ENCODE results near the gene PRRT2.

PRRT2 gene

DNA sequence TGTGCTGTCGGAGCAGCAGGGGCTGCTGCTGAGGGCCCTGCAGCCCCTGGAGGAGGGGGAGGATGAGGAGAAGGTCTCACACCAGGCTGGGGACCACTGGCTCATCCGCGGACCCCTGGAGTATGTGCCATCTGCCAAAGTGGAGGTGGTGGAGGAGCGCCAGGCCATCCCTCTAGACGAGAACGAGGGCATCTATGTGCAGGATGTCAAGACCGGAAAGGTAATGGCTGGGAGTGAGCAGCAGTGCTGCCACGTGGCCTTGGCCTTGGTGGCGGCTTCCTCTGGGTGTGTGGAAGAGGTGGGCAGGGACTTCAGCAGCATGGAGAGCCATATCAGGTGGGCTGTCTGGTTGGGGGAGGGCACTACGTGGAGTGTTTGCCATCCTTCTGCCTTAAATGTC, 28.2 kb downstream of the PRRT2 start:
- H3K27me3 ChIP-seq (ENCODE audit: insufficient read depth, low read length) = no peaks in the 10 kb centered on the region
- H3K27ac ChIP-seq (ENCODE audit: low read depth, low read length) = no peak overlapping the region
- WGBS = 90% methylated on average over 10 of the region's 10 CpGs
- H3K4me3 ChIP-seq (ENCODE audit: low read length) = no peak overlapping the region
- no peak overlapping the region for H3K9ac ChIP-seq (ENCODE audit: low read depth, low read length)
- H3K9me3 ChIP-seq (ENCODE audit: insufficient read depth, low read depth, low read length) = no peaks in the 10 kb centered on the region
- H3K4me1 ChIP-seq (ENCODE audit: insufficient read depth, low read length) = no peaks in the 10 kb centered on the region
- no peaks in the 10 kb centered on the region for H3K36me3 ChIP-seq (ENCODE audit: insufficient read depth, low read length)

DNA sequence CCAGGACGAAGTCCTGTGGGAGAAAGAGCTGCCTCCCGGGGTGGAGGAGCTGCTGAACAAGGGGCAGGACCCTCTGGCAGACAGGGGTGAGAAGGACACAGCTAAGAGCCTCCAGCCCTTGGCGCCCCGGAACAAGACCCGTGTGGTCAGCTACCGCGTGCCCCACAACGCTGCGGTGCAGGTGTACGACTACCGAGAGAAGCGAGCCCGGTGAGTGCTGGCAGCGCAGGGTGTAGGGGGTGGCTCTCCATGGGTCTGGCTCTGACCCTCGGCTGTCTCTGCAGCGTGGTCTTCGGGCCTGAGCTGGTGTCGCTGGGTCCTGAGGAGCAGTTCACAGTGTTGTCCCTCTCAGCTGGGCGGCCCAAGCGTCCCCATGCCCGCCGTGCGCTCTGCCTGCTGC, 29.6 kb downstream of the PRRT2 start:
- Histone ChIP-seq H3K27me3 (ENCODE audit: insufficient read depth, low read length) (no peaks in the 10 kb centered on the region), H3K4me1 (ENCODE audit: insufficient read depth, low read length) (no peaks in the 10 kb centered on the region), H3K36me3 (ENCODE audit: insufficient read depth, low read length) (no peaks in the 10 kb centered on the region), H3K27ac (ENCODE audit: low read depth, low read length) (no peak overlapping the region), H3K9me3 (ENCODE audit: insufficient read depth, low read depth, low read length) (no peaks in the 10 kb centered on the region), H3K4me3 (ENCODE audit: low read length) (no peak overlapping the region), H3K9ac (ENCODE audit: low read depth, low read length) (no peak overlapping the region)
- WGBS = 93% methylated on average over 23 of the region's 23 CpGs

DNA sequence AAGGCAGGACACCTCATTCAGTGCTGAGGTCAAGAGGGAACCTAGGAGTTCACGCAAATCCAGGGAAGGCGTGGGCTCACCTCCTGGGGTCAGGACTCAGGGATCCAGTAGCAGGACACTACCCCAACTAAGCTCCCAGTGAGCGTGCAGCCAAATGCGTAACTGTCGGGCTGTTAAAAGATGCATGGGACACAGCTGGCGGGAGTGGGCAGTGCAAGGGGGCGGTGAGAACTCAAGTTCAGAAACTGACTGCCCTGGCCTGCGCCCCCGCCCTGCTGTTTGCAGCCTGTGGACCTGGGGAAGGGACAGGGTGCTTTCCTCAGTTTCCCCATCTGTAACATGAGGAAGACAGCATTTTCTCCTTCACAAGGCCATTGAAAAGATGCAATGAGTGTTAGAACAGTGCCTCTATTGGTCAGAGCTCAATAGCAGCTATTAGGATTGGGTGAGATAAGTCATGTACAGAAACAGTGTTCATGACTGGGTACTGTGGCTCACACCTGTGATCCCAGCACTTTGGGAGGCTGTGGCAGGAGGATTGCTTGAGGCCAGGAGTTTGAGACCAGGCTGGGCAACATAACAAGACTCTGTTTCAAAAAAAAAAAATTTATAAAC, 30.8 kb downstream of the PRRT2 start:
- no peak overlapping the region for H3K4me3 ChIP-seq (ENCODE audit: low read length)
- no peak overlapping the region for H3K9ac ChIP-seq (ENCODE audit: low read depth, low read length)

DNA sequence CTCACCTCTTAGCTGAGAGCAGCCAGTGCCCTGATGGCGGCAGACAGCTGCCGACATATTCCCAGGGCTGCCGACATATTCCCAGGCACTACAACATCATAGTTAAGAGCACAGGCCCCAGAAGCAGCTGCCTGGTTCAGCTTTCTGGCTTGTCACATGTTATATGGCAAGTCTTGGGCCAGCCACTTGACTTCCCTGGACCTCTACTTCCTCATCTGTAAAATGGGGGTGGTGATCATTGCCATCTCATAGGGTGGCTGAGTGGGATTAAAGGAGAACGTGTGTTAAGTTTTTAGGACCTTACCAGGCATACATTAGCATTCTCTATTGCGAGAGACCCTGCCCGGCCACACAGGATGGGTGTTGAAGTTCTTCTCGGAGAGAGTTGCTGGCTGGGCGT, 31.9 kb downstream of the PRRT2 start:
- Histone ChIP-seq H3K4me1 (ENCODE audit: insufficient read depth, low read length) (no peaks in the 10 kb centered on the region), H3K9me3 (ENCODE audit: insufficient read depth, low read depth, low read length) (no peaks in the 10 kb centered on the region), H3K36me3 (ENCODE audit: insufficient read depth, low read length) (no peaks in the 10 kb centered on the region), H3K9ac (ENCODE audit: low read depth, low read length) (no peak overlapping the region), H3K4me3 (ENCODE audit: low read length) (no peak overlapping the region), H3K27ac (ENCODE audit: low read depth, low read length) (no peak overlapping the region), H3K27me3 (ENCODE audit: insufficient read depth, low read length) (no peaks in the 10 kb centered on the region)
- 92% methylated on average over 8 of the region's 8 CpGs for WGBS

More for the DNA sequence above, 30.8 kb downstream of the PRRT2 start:
- WGBS = 89% methylated on average over 9 of the region's 9 CpGs
- no peaks in the 10 kb centered on the region for H3K36me3 ChIP-seq (ENCODE audit: insufficient read depth, low read length)
- no peak overlapping the region for H3K27ac ChIP-seq (ENCODE audit: low read depth, low read length)
- H3K27me3 ChIP-seq (ENCODE audit: insufficient read depth, low read length) = no peaks in the 10 kb centered on the region
- no peaks in the 10 kb centered on the region for H3K9me3 ChIP-seq (ENCODE audit: insufficient read depth, low read depth, low read length)
- H3K4me1 ChIP-seq (ENCODE audit: insufficient read depth, low read length) = no peaks in the 10 kb centered on the region

DNA sequence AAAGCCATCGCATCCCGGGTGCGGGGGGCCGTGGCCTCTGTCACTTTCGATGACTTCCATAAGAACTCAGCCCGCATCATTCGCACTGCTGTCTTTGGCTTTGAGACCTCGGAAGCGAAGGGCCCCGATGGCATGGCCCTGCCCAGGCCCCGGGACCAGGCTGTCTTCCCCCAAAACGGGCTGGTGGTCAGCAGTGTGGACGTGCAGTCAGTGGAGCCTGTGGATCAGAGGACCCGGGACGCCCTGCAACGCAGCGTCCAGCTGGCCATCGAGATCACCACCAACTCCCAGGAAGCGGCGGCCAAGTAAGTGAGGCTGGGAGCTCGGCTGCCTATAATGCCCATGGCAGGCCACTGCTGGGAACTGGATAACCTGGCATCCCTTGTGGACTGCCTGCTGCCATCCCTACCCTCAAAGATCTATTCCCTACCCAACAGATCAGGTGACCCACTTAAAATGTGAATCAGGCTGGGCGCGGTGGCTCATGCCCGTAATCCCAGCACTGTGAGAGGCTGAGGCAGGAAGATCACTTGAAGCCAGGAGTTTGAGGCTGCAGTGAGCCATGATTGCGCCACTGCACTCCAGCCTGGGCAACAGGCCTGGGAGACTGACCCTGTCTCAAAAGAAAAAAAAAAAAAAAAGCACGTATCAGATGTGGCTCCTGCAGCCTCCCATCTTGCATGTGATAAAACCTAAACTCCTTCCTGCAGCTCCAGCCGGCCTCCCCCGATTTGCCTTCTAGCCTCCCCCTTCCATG, 32.8 kb downstream of the PRRT2 start:
- H3K27ac ChIP-seq (ENCODE audit: low read depth, low read length) = no peak overlapping the region
- no peaks in the 10 kb centered on the region for H3K36me3 ChIP-seq (ENCODE audit: insufficient read depth, low read length)
- H3K27me3 ChIP-seq (ENCODE audit: insufficient read depth, low read length) = no peaks in the 10 kb centered on the region
- H3K9ac ChIP-seq (ENCODE audit: low read depth, low read length) = no peak overlapping the region
- H3K4me1 ChIP-seq (ENCODE audit: insufficient read depth, low read length) = peaks cover 5% of the 10 kb centered on the region
- H3K9me3 ChIP-seq (ENCODE audit: insufficient read depth, low read depth, low read length) = no peaks in the 10 kb centered on the region
- no peak overlapping the region for H3K4me3 ChIP-seq (ENCODE audit: low read length)
- WGBS = 95% methylated on average over 28 of the region's 28 CpGs

DNA sequence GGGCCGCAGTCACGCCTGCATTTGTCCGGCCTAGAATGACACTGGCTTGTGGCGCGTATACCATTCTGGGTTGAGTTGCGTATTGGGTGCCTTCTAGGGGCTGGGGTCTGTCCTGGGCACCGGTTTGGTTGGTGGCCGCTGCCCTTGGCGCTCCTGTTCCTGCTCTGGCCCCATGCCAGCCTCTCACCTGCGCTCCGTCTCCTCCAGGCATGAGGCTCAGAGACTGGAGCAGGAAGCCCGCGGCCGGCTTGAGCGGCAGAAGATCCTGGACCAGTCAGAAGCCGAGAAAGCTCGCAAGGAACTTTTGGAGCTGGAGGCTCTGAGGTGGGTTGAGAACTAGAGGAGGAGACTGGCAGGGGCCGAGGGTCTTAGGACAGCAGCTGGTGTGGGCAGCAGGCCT, 33.7 kb downstream of the PRRT2 start:
- Histone ChIP-seq H3K9ac (ENCODE audit: low read depth, low read length) (no peak overlapping the region), H3K4me1 (ENCODE audit: insufficient read depth, low read length) (peaks cover 5% of the 10 kb centered on the region), H3K9me3 (ENCODE audit: insufficient read depth, low read depth, low read length) (no peaks in the 10 kb centered on the region), H3K36me3 (ENCODE audit: insufficient read depth, low read length) (no peaks in the 10 kb centered on the region), H3K27ac (ENCODE audit: low read depth, low read length) (no peak overlapping the region), H3K27me3 (ENCODE audit: insufficient read depth, low read length) (no peaks in the 10 kb centered on the region), H3K4me3 (ENCODE audit: low read length) (no peak overlapping the region)
- WGBS = 94% methylated on average over 18 of the region's 18 CpGs

DNA sequence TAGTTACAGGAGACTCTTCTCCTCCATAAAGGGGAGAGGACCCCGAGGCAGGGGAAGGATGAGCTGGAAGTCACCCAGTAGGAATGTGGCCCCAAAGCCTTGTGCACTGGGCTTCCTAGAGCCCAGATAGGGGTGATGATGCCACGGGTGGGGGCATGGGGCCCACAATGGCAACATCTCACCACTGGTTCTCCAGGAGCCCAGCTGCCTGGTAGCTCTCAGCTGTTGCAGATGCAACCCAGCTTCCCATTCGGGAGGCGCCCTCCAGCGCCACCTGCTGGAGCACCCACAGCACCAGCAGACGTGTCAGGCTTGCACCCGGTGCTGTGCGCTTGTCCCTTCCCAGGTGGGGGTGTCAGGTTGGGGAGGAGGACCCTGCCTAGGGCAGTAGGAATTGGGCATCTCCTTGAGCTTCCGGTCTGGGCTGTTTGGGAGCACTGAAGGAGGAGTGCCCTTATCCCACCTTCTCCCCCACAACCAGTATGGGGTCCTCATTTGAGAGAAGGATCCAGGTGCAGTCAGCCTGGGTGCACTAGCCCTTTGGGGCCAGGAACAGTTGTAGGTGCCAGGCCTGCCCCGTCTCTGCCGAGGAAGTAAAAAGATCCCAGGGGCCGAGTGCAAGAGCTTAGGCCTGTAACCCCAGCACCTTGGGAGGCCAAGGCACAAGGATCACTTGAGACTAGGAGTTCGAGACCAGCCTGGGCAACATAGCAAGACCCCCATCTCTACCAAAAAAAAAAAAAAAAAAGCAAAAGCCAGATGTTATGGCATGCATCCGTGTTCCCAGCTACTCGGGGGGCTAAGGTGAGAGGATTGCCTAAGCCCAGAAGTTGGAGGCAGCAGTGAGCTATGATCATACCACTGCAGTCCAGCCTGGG, 36.7 kb downstream of the PRRT2 start:
- Histone ChIP-seq H3K4me1 (ENCODE audit: insufficient read depth, low read length) (peaks cover 5% of the 10 kb centered on the region), H3K27me3 (ENCODE audit: insufficient read depth, low read length) (no peaks in the 10 kb centered on the region), H3K27ac (ENCODE audit: low read depth, low read length) (no peak overlapping the region), H3K36me3 (ENCODE audit: insufficient read depth, low read length) (no peaks in the 10 kb centered on the region), H3K4me3 (ENCODE audit: low read length) (no peak overlapping the region), H3K9ac (ENCODE audit: low read depth, low read length) (no peak overlapping the region), H3K9me3 (ENCODE audit: insufficient read depth, low read depth, low read length) (no peaks in the 10 kb centered on the region)
- WGBS = 59% methylated on average over 15 of the region's 15 CpGs

DNA sequence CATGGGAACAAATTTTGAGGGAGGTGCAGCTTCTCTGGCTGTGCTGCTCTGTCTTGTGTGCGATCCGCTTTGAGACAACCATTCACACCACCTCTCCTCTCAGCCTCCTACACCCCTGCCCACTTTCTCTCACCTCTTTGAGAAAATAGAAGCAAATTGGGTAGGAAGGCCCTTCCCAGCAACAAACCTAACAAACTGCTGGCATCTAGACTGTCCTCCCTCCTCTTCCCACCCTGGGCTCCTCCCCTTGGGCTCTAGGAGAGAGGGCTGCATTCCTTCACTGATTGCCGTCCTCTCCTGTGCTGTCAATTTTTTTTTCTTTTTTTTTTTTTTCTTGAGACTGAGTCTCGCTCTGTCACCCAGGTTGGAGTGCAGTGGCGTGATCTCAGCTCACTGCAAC, 37.5 kb downstream of the PRRT2 start:
- no peak overlapping the region for H3K4me3 ChIP-seq (ENCODE audit: low read length)
- H3K36me3 ChIP-seq (ENCODE audit: insufficient read depth, low read length) = no peaks in the 10 kb centered on the region
- 47% methylated on average over 5 of the region's 5 CpGs for WGBS

DNA sequence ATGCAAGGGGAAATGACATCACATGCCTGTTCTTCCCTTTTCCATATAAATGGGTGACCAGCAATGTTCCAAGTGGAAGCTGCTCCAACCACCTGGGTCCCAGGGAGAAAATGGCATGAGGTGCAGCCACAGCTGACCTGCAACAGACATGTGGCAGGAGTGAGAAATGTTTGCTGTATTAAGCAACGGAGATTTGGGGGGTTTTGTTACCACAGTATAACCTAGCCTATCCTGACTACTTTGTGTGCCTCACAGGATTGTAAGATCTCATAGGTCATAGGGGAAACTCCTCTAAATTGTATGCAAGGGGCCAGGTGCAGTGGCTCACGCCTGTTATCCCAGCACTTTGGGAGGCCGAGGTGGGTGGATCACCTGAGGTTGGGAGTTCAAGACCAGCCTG, 39.0 kb downstream of the PRRT2 start:
- WGBS = 98% methylated on average over 3 of the region's 3 CpGs
- H3K9me3 ChIP-seq (ENCODE audit: insufficient read depth, low read depth, low read length) = no peaks in the 10 kb centered on the region

More for the DNA sequence above, 37.5 kb downstream of the PRRT2 start:
- H3K9ac ChIP-seq (ENCODE audit: low read depth, low read length) = peak overlapping the region; percentile 30; the same call in 1 of the 2 replicates
- H3K27me3 ChIP-seq (ENCODE audit: insufficient read depth, low read length) = no peaks in the 10 kb centered on the region
- no peak overlapping the region for H3K27ac ChIP-seq (ENCODE audit: low read depth, low read length)
- peaks cover 5% of the 10 kb centered on the region for H3K4me1 ChIP-seq (ENCODE audit: insufficient read depth, low read length)
- H3K9me3 ChIP-seq (ENCODE audit: insufficient read depth, low read depth, low read length) = no peaks in the 10 kb centered on the region

DNA sequence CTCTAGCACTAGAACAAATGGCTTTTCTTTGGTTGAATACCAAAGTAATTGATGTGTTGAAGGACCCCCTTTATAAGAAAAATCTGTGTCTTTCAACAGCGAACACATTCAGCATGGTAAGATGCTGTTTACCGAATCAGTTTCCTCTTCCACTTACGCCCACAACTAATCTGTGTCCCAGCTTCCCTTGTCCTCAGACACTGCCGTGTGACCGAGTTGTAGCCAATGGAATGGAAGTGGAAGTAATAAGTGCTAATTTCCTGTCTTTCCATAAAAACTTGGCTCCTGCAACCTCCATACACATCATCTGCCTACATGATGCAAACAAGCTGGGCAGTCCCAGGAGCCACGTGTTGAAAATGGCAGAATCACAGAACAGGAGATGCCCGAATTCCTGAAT, 40.7 kb downstream of the PRRT2 start:
- no peaks in the 10 kb centered on the region for H3K27me3 ChIP-seq (ENCODE audit: insufficient read depth, low read length)
- no peak overlapping the region for H3K4me3 ChIP-seq (ENCODE audit: low read length)
- peaks cover 5% of the 10 kb centered on the region for H3K4me1 ChIP-seq (ENCODE audit: insufficient read depth, low read length)
- H3K27ac ChIP-seq (ENCODE audit: low read depth, low read length) = no peak overlapping the region
- no peak overlapping the region for H3K9ac ChIP-seq (ENCODE audit: low read depth, low read length)
- no peaks in the 10 kb centered on the region for H3K36me3 ChIP-seq (ENCODE audit: insufficient read depth, low read length)
- H3K9me3 ChIP-seq (ENCODE audit: insufficient read depth, low read depth, low read length) = no peaks in the 10 kb centered on the region
- 85% methylated on average over 5 of the region's 7 CpGs for WGBS

More for the DNA sequence above, 39.0 kb downstream of the PRRT2 start:
- H3K36me3 ChIP-seq (ENCODE audit: insufficient read depth, low read length) = no peaks in the 10 kb centered on the region
- H3K4me1 ChIP-seq (ENCODE audit: insufficient read depth, low read length) = peaks cover 5% of the 10 kb centered on the region
- H3K9ac ChIP-seq (ENCODE audit: low read depth, low read length) = no peak overlapping the region
- H3K27ac ChIP-seq (ENCODE audit: low read depth, low read length) = no peak overlapping the region
- H3K4me3 ChIP-seq (ENCODE audit: low read length) = no peak overlapping the region
- H3K27me3 ChIP-seq (ENCODE audit: insufficient read depth, low read length) = no peaks in the 10 kb centered on the region

DNA sequence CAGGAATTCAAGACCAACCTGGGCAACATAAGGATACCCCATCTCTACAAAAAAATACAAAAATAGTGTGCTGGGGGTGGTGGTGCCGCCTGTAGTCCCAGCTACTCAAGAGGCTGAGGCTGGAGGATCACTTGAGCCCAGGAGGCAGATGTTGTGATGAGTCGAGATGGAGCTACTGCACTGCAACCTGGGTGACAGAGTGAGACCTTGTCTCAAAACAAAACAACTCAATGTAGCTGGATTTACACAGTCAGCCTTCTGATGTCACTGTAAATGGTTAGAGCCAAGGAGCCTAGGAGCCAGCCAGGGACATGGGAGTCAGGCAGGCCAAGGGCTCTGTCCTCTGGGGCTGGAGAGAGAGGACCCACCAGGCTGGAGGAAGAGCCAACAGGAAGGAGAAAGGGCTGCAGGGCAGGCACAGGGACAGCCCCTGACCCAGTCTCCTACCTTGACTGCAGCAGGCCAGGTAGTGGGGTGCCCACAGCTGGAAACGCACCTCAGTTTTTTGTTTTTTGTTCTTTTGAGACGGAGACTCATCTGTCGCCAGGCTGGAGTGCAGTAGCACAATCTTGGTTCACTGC, 42.6 kb downstream of the PRRT2 start:
- Histone ChIP-seq H3K9ac (ENCODE audit: low read depth, low read length) (no peak overlapping the region), H3K36me3 (ENCODE audit: insufficient read depth, low read length) (peaks cover 8% of the 10 kb centered on the region), H3K27me3 (ENCODE audit: insufficient read depth, low read length) (no peaks in the 10 kb centered on the region), H3K4me3 (ENCODE audit: low read length) (no peak overlapping the region), H3K9me3 (ENCODE audit: insufficient read depth, low read depth, low read length) (no peaks in the 10 kb centered on the region), H3K4me1 (ENCODE audit: insufficient read depth, low read length) (peaks cover under 1% of the 10 kb centered on the region; the same call in 1 of the 2 replicates), H3K27ac (ENCODE audit: low read depth, low read length) (no peak overlapping the region)
- 87% methylated on average over 5 of the region's 5 CpGs for WGBS
